H1 (cell line): ENCODE measurements around the gene INPP5A. TPM values are rescaled to one million over a fixed set of nuclear protein-coding genes. Genes with fewer than 3 reads are reported as not detected.

Source experiments
- CTCF ChIA-PET: fragments of 300-600 bp; sonication (Branson Sonifier 250); formaldehyde crosslinking; loops from one replicate; lab custom pipeline; 2021; ENCODE audit not compliant: partially characterized antibody; lab: Charles Lee
- POLR2A ChIA-PET: fragments of 300-600 bp; sonication (Branson Sonifier 250); formaldehyde crosslinking; loops from one replicate; lab custom pipeline; 2021; ENCODE audit warnings: inconsistent platforms; ENCODE audit not compliant: partially characterized antibody; lab: Charles Lee
- DNase-seq, 2 experiments: peaks; one replicate each; pipeline versions ENCODE4 v3.0.0 to v3.0.0-alpha.2; 2010 to 2022; ENCODE audit warnings: low spot score in 2 of 2, low read depth in 1 of 2, mixed read lengths in 1 of 2
- FAIRE-seq: peaks from 2 replicates; lab custom pipeline; 2011; peaks lifted over from hg19 to GRCh38; lab: Jason Lieb, UNC
- H2AFZ ChIP-seq: 2 replicates; pipeline ENCODE4 v1.8.1; 2012; ENCODE audit warnings: low read length, inconsistent platforms
- H2AK5ac ChIP-seq: 2 replicates; pipeline ENCODE4 v1.6.1; 2013; ENCODE audit warnings: low read depth, low read length
- H2BK120ac ChIP-seq: replicated peaks from 2 replicates; pipeline ENCODE3; 2013; ENCODE audit warnings: low read depth, low read length, inconsistent platforms
- H2BK12ac ChIP-seq: 2 replicates; pipeline ENCODE4 v1.6.1; 2013; ENCODE audit warnings: low read depth, low read length
- H2BK15ac ChIP-seq: 2 replicates; pipeline ENCODE4 v1.6.1; 2013; ENCODE audit warnings: low read length
- H2BK20ac ChIP-seq: 2 replicates; pipeline ENCODE4 v1.6.1; 2013; ENCODE audit warnings: low read length
- H2BK5ac ChIP-seq: 2 replicates; pipeline ENCODE4 v1.6.1; 2013; ENCODE audit warnings: low read depth, low read length
- H3K14ac ChIP-seq: 2 replicates; pipeline ENCODE4 v1.6.1; 2013; ENCODE audit warnings: inconsistent platforms; ENCODE audit not compliant: insufficient read length
- H3K18ac ChIP-seq: 2 replicates; pipeline ENCODE4 v1.6.1; 2013; ENCODE audit warnings: low read length; ENCODE audit errors: extremely low read depth
- H3K23ac ChIP-seq: 2 replicates; pipeline ENCODE4 v1.6.1; 2013; ENCODE audit warnings: inconsistent platforms; ENCODE audit not compliant: insufficient read length
- H3K23me2 ChIP-seq: 2 replicates; pipeline ENCODE4 v1.6.1; 2013; ENCODE audit warnings: low read depth, low read length
- H3K27ac ChIP-seq: 2 replicates; pipeline ENCODE4 v1.6.1; 2011; ENCODE audit warnings: low read depth, low read length, inconsistent platforms
- H3K27me3 ChIP-seq, 4 experiments: replicated peaks in 1 of 4; 1 replicate in 1 of 4; 2 replicates in 3 of 4; pipeline versions ENCODE4 v1.6.1 to v1.8.1; 2011 to 2013; ENCODE audit warnings: low read length in 3 of 4, mild to moderate bottlenecking in 3 of 4, inconsistent platforms in 2 of 4, mixed read lengths in 2 of 4, moderate library complexity in 1 of 4; ENCODE audit not compliant: control insufficient read depth in 3 of 4, insufficient read depth in 3 of 4; ENCODE audit errors: extremely low read depth in 1 of 4
- H3K36me3 ChIP-seq, 4 experiments: 2 replicates each; pipeline versions ENCODE4 v1.6.1 to v1.8.1; 2011 to 2013; ENCODE audit warnings: mild to moderate bottlenecking in 4 of 4, low read length in 3 of 4, moderate library complexity in 2 of 4, control low read depth in 1 of 4, inconsistent platforms in 1 of 4; ENCODE audit not compliant: insufficient read depth in 4 of 4, control insufficient read depth in 2 of 4
- H3K4ac ChIP-seq: replicated peaks from 2 replicates; pipeline ENCODE3; 2013; ENCODE audit warnings: low read length, low read depth, mixed read lengths, inconsistent platforms; ENCODE audit not compliant: insufficient read length
- H3K4me1 ChIP-seq, 4 experiments: replicated peaks in 1 of 4; 1 replicate in 1 of 4; 2 replicates in 3 of 4; pipeline versions ENCODE4 v1.6.1 to v1.8.1; 2011 to 2013; ENCODE audit warnings: low read length in 3 of 4, inconsistent platforms in 2 of 4, mixed read lengths in 1 of 4; ENCODE audit not compliant: insufficient read depth in 4 of 4, control insufficient read depth in 3 of 4
- H3K4me2 ChIP-seq, 2 experiments: 2 replicates each; pipeline versions ENCODE4 v1.6.1 to v1.8.1; 2011 to 2013; ENCODE audit warnings: low read depth in 2 of 2, low read length in 2 of 2, control low read depth in 1 of 2, inconsistent platforms in 1 of 2, mild to moderate bottlenecking in 1 of 2; ENCODE audit not compliant: insufficient read depth in 1 of 2
- H3K4me3 ChIP-seq, 4 experiments: fragments of 200-600, 300-600 bp in 1 of 4; sonication (generic), shearing (Covaris generic), sonication (Bioruptor Twin) in 1 of 4; 2 replicates each; pipeline versions ENCODE4 v1.5.1 to v1.8.1; 2011 to 2016; ENCODE audit warnings: low read length in 4 of 4, low read depth in 3 of 4, control low read depth in 2 of 4, inconsistent platforms in 2 of 4, mild to moderate bottlenecking in 2 of 4, mixed read lengths in 1 of 4, moderate library complexity in 1 of 4; ENCODE audit not compliant: insufficient read depth in 2 of 4; ENCODE audit errors: extremely low read depth in 1 of 4
- H3K56ac ChIP-seq: replicated peaks from 2 replicates; pipeline ENCODE3; 2013; ENCODE audit warnings: low read depth, mild to moderate bottlenecking, mixed read lengths, low read length, inconsistent platforms; ENCODE audit not compliant: insufficient read length
- H3K79me1 ChIP-seq: 2 replicates; pipeline ENCODE4 v1.6.1; 2013; ENCODE audit warnings: low read depth, low read length, control low read depth
- H3K79me2 ChIP-seq, 2 experiments: 2 replicates each; pipeline versions ENCODE4 v1.6.1 to v1.8.1; 2012 to 2013; ENCODE audit warnings: low read length in 2 of 2, mild to moderate bottlenecking in 2 of 2, inconsistent platforms in 1 of 2; ENCODE audit not compliant: insufficient read depth in 2 of 2, control insufficient read depth in 1 of 2
- H3K9ac ChIP-seq, 4 experiments: replicated peaks in 1 of 4; 1 replicate in 1 of 4; 2 replicates in 3 of 4; pipeline versions ENCODE4 v1.6.1 to v1.8.1; 2011 to 2013; ENCODE audit warnings: low read depth in 3 of 4, low read length in 3 of 4, control low read depth in 2 of 4, mild to moderate bottlenecking in 2 of 4, moderate library complexity in 2 of 4, inconsistent platforms in 1 of 4; ENCODE audit errors: extremely low read depth in 1 of 4
- H3K9me3 ChIP-seq, 2 experiments: 2 replicates each; pipeline versions ENCODE4 v1.6.1 to v1.8.1; 2012 to 2013; ENCODE audit warnings: mild to moderate bottlenecking in 2 of 2, moderate library complexity in 2 of 2, control low read depth in 1 of 2, inconsistent platforms in 1 of 2, low read depth in 1 of 2, low read length in 1 of 2, mixed read lengths in 1 of 2; ENCODE audit not compliant: insufficient read depth in 2 of 2
- H4K20me1 ChIP-seq, 2 experiments: replicated peaks in 1 of 2; 2 replicates each; pipeline versions ENCODE3 to v1.8.1; 2011 to 2013; ENCODE audit warnings: inconsistent platforms in 2 of 2, low read length in 2 of 2, mild to moderate bottlenecking in 1 of 2; ENCODE audit not compliant: insufficient read depth in 2 of 2, control insufficient read depth in 1 of 2
- H4K5ac ChIP-seq: 2 replicates; pipeline ENCODE4 v1.6.1; 2013; ENCODE audit warnings: low read length, low read depth, mixed read lengths, inconsistent platforms; ENCODE audit not compliant: insufficient read length
- H4K8ac ChIP-seq: 2 replicates; pipeline ENCODE4 v1.8.0; 2013; ENCODE audit warnings: mild to moderate bottlenecking, moderate library complexity, low read length, inconsistent platforms; ENCODE audit not compliant: insufficient read depth; ENCODE audit errors: extremely low read depth
- H4K91ac ChIP-seq: replicated peaks from 2 replicates; pipeline ENCODE3; 2013; ENCODE audit warnings: low read length, mixed read lengths, inconsistent platforms; ENCODE audit not compliant: insufficient read length
- CBX8 ChIP-seq: fragments of 300-800, 300-1000 bp; sonication (generic); IDR thresholded peaks from 2 replicates; pipeline ENCODE4 v1.7.1; 2016; ENCODE audit warnings: low read depth, low read length, borderline replicate concordance
- MAFK ChIP-seq: IDR thresholded peaks from 2 replicates; pipeline ENCODE4 v1.6.1; 2012; ENCODE audit warnings: low read depth, mild to moderate bottlenecking, improper control_type of control experiment, low read length
- WGBS, 2 experiments: shearing (Covaris generic) in 1 of 2; methylation state at CpG; one replicate each; pipeline versions ENCODE4 v1.1.6 to v1.1.7; 2013 to 2015; ENCODE audit warnings: low lambda C conversion rate in 2 of 2, mixed read lengths in 2 of 2, inconsistent platforms in 1 of 2, low coverage in 1 of 2, missing lambda C conversion rate in 1 of 2; ENCODE audit not compliant: insufficient replicate concordance in 2 of 2, insufficient coverage in 1 of 2, insufficient read length in 1 of 2; ENCODE audit errors: extremely low coverage in 1 of 2, missing lambda C conversion rate in 1 of 2; 5-methylcytosine and 5-hydroxymethylcytosine counted together
- polyA plus RNA-seq, 7 experiments: library from polyadenylated mRNA; depleted of rRNA in 3 of 7; stranded (reverse) in 5 of 7; unstranded in 2 of 7; fragments of >200 nt in 5 of 7; fragments of 200-250 nt in 2 of 7; gene quantifications; 1 replicate in 5 of 7; 2 replicates in 1 of 7; 4 replicates in 1 of 7; pipeline versions ENCODE4 v1.2.1 to v1.2.3, GENCODE V29; 2011 to 2013; ENCODE audit warnings: missing spikeins in 2 of 7, mixed read lengths in 2 of 7
- total RNA-seq: library from RNA; stranded (reverse); fragmentation: NEBNext Ultra II Directional; extraction: Animal tissue kit (Norgen Biotek cat#: 25700); gene quantifications from 2 replicates; pipeline ENCODE4 v1.2.1, GENCODE V29; 2021

The INPP5A gene
- total and polyA plus RNA-seq, 2 of the 8 experiments (the other 6 are each of a cell fraction or from before 2014, with no cell fraction given), result 19.7 to 27.5 TPM

GRCh38 chr10:132580617-132581016 is 43.0 kb downstream of the INPP5A start:
- POLR2A ChIA-PET, result interaction anchor here (0.8 kb wide), 1 partner anchor 9 kb away, joined by 3 read pairs; no protein-coding TSS in a partner anchor
- Histone ChIP-seq H3K4me2 (no peak overlapping the region), H3K27ac (no peak overlapping the region), H3K23ac (no peak overlapping the region), H2BK120ac (no peak overlapping the region), H3K36me3 (no peaks in the 10 kb centered on the region), H3K4me1 (peaks cover 0 to 5% (median 4%) of the 10 kb centered on the region in 4 experiments; a peak in 5 of 7 replicates), H3K56ac (no peak overlapping the region), H4K20me1 (peaks cover 4 to 14% of the 10 kb centered on the region in 2 experiments), H3K4me3 (no peak overlapping the region), H2AK5ac (no peak overlapping the region), H2AFZ (no peak overlapping the region), H3K9me3 (no peaks in the 10 kb centered on the region), H4K91ac (no peak overlapping the region), H3K18ac (no peak overlapping the region), H2BK5ac (no peak overlapping the region), H2BK15ac (no peak overlapping the region), H4K5ac (no peak overlapping the region)
- DNase-seq, result no peak
- CTCF ChIA-PET, result interaction anchor here (0.6 to 2.1 kb wide), 5 partner anchors 34 to 121 kb away, joined by 3 to 7 read pairs (median 4); no protein-coding TSS in a partner anchor
- WGBS, 2 experiments, result 84% methylated on average over 1 of the region's 1 CpG; no CpG with 5 or more reads in 1 of the 2 experiments
- TF ChIP-seq CBX8, result no peak
- peak; percentile 92 for TF ChIP-seq MAFK
- TF ChIP-seq, all 59 proteins: peak for 1
- Histone ChIP-seq H3K79me2 (peaks cover 0 to 3% of the 10 kb centered on the region in 2 experiments; a peak in 1 of 4 replicates), H3K9ac (no peak overlapping the region), H2BK12ac (no peak overlapping the region), H3K27me3 (no peaks in the 10 kb centered on the region; a peak in 1 of 7 replicates), H3K4ac (no peak overlapping the region), H3K79me1 (peaks cover 2% of the 10 kb centered on the region; the same call in 1 of the 2 replicates), H2BK20ac (no peak overlapping the region), H3K14ac (no peak overlapping the region), H4K8ac (no peak overlapping the region), H3K23me2 (no peaks in the 10 kb centered on the region)
- FAIRE-seq, result no peak
